ENCODE measurements around the gene CANX. TPM values are rescaled to one million over a fixed set of nuclear protein-coding genes. Genes with fewer than 3 reads are reported as not detected.
"Not testable (repeated sequence)": the region's sequence is repeated elsewhere in the genome, so short reads cannot be mapped to it uniquely, and the experiment has no call there.

The CANX gene
- 518 and 538 TPM in 2 replicates for total RNA-seq (2021)
- long read RNA-seq, full-length matches to known transcripts: 1,727 of 2,075 reads
- long read RNA-seq, partial matches to known transcripts: 226 of 2,075 reads
- long read RNA-seq, other reads (novel, unspliced or antisense): 122 of 2,075 reads

GRCh38 chr5:179698935-179699615, at the start of gene CANX:
Gene CANX (plus strand): TSS chr5:179698967. CDS start chr5:179705682, 6,715 bp downstream.
- no peaks in the 10 kb centered on the region for H3K79me1 ChIP-seq (ENCODE audit: insufficient read depth, low read depth, low read length, poor library complexity, severe bottlenecking)
- H2AFZ ChIP-seq (ENCODE audit: low read length): no peak within 1 kb of the TSS
- peak within 1 kb of the TSS; percentile 90 for H3K27ac ChIP-seq (ENCODE audit: insufficient read length, low read depth, low read length)
- H3K56ac ChIP-seq (ENCODE audit: insufficient read length, low read depth, low read length): no peak within 1 kb of the TSS
- peaks cover 7% of the 10 kb centered on the region; the same call in 1 of the 2 replicates for H3K4me1 ChIP-seq (ENCODE audit: insufficient read depth, low read length)
- H3K23me2 ChIP-seq (ENCODE audit: insufficient read length, low read depth, low read length, poor library complexity, severe bottlenecking): peaks cover 7% of the 10 kb centered on the region
- peak within 1 kb of the TSS; percentile 93 for H4K91ac ChIP-seq (ENCODE audit: insufficient read length, low read depth, low read length)
- Mint-ChIP-seq H3K9me3 (peaks cover 0 to 6% of the 10 kb centered on the region in 2 experiments; a peak in 3 of 5 replicates), H3K4me3 (peak within 1 kb of the TSS; percentile 92 to 99), H3K27me3 (ENCODE audit: low read depth) (no peaks in the 10 kb centered on the region), H3K27ac (peak within 1 kb of the TSS; percentile 97 to 100 (median 99)), H3K4me1 (peaks cover 26 to 35% of the 10 kb centered on the region in 2 experiments), H3K36me3 (ENCODE audit: insufficient read depth in 1 of 3, low read depth in 3 of 3) (peaks cover 32 to 42% (median 33%) of the 10 kb centered on the region in 3 experiments)
- H3K9ac ChIP-seq (ENCODE audit: extremely low read depth, insufficient read length, low read length): peak within 1 kb of the TSS; percentile 98
- peak within 1 kb of the TSS; percentile 98 for H3K14ac ChIP-seq (ENCODE audit: insufficient read depth, low read length)
- no peak within 1 kb of the TSS for H2BK15ac ChIP-seq (ENCODE audit: low read depth, low read length)
- H2AK5ac ChIP-seq (ENCODE audit: insufficient read length, low read length): no peak within 1 kb of the TSS
- TF ChIP-seq CTCF (conservative IDR thresholded peaks at IDR 0.05): no peak
- no peaks in the 10 kb centered on the region for H3K9me3 ChIP-seq (ENCODE audit: control insufficient read depth, low read depth, low read length)
- H3T11ph ChIP-seq (ENCODE audit: low read length): no peak within 1 kb of the TSS
- H3K18ac ChIP-seq (ENCODE audit: insufficient read length, low read depth, low read length): peak within 1 kb of the TSS; percentile 99
- no peak for DNase-seq
- no peaks in the 10 kb centered on the region for H4K20me1 ChIP-seq (ENCODE audit: control insufficient read depth, insufficient read depth, insufficient read length)
- H3K23ac ChIP-seq (ENCODE audit: insufficient read length, low read depth, low read length): no peak within 1 kb of the TSS
- no CpG with 5 or more reads among the region's 58 CpGs for WGBS (ENCODE audit: extremely low coverage, insufficient read length, low lambda C conversion rate)
- H3K79me2 ChIP-seq (ENCODE audit: insufficient read depth, low read length): peaks cover 39% of the 10 kb centered on the region
- peak within 1 kb of the TSS; percentile 87 for H3K4me2 ChIP-seq (ENCODE audit: insufficient read depth, insufficient read length, low read length)
- H2BK12ac ChIP-seq (ENCODE audit: insufficient read length, low read depth, low read length): no peak within 1 kb of the TSS
- H2BK5ac ChIP-seq (ENCODE audit: insufficient read length, low read length): peak within 1 kb of the TSS; percentile 36
- H4K8ac ChIP-seq (replicated peaks; ENCODE audit: insufficient read length, low read depth, low read length): no peak within 1 kb of the TSS
- H2BK120ac ChIP-seq (ENCODE audit: low read depth, low read length, poor library complexity, severe bottlenecking): peak within 1 kb of the TSS; percentile 91
- no peak within 1 kb of the TSS for H4K5ac ChIP-seq (ENCODE audit: insufficient read length, low read depth, low read length)
- H3K27me3 ChIP-seq (ENCODE audit: insufficient read depth, low read length): no peaks in the 10 kb centered on the region
- H2BK20ac ChIP-seq (ENCODE audit: low read depth, low read length, poor library complexity, severe bottlenecking): no peak within 1 kb of the TSS
- H3K4ac ChIP-seq (ENCODE audit: low read depth, low read length): peak within 1 kb of the TSS; percentile 32

- H2BK5ac ChIP-seq (ENCODE audit: insufficient read length, low read length); H3K79me2 ChIP-seq (ENCODE audit: insufficient read depth, low read length); H3K9me3 ChIP-seq (ENCODE audit: control insufficient read depth, low read depth, low read length); H3K27ac Mint-ChIP-seq; H3K9ac ChIP-seq (ENCODE audit: extremely low read depth, insufficient read length, low read length); H2AFZ ChIP-seq (ENCODE audit: low read length); H2BK120ac ChIP-seq (ENCODE audit: low read depth, low read length, poor library complexity, severe bottlenecking); H4K91ac ChIP-seq (ENCODE audit: insufficient read length, low read depth, low read length); H3K27ac ChIP-seq (ENCODE audit: insufficient read length, low read depth, low read length); H3K79me1 ChIP-seq (ENCODE audit: insufficient read depth, low read depth, low read length, poor library complexity, severe bottlenecking); H4K20me1 ChIP-seq (ENCODE audit: control insufficient read depth, insufficient read depth, insufficient read length); H2BK12ac ChIP-seq (ENCODE audit: insufficient read length, low read depth, low read length); H3K27me3 ChIP-seq (ENCODE audit: insufficient read depth, low read length); H2AK5ac ChIP-seq (ENCODE audit: insufficient read length, low read length); H4K5ac ChIP-seq (ENCODE audit: insufficient read length, low read depth, low read length); H3K56ac ChIP-seq (ENCODE audit: insufficient read length, low read depth, low read length); H3T11ph ChIP-seq (ENCODE audit: low read length); H3K4ac ChIP-seq (ENCODE audit: low read depth, low read length); H3K4me1 ChIP-seq (ENCODE audit: insufficient read depth, low read length); H3K14ac ChIP-seq (ENCODE audit: insufficient read depth, low read length); H3K23ac ChIP-seq (ENCODE audit: insufficient read length, low read depth, low read length); H3K9me3 Mint-ChIP-seq; H3K4me2 ChIP-seq (ENCODE audit: insufficient read depth, insufficient read length, low read length); H3K36me3 Mint-ChIP-seq (ENCODE audit: insufficient read depth in 1 of 3, low read depth in 3 of 3); H4K8ac ChIP-seq (replicated peaks; ENCODE audit: insufficient read length, low read depth, low read length); H3K4me3 Mint-ChIP-seq; H3K18ac ChIP-seq (ENCODE audit: insufficient read length, low read depth, low read length); DNase-seq; H2BK15ac ChIP-seq (ENCODE audit: low read depth, low read length); H3K4me1 Mint-ChIP-seq; H2BK20ac ChIP-seq (ENCODE audit: low read depth, low read length, poor library complexity, severe bottlenecking); H3K23me2 ChIP-seq (ENCODE audit: insufficient read length, low read depth, low read length, poor library complexity, severe bottlenecking): not testable (repeated sequence)
- H3K27me3 Mint-ChIP-seq (ENCODE audit: low read depth): peaks cover 15% of the 10 kb centered on the region
- no CpG with 5 or more reads among the region's 10 CpGs for WGBS (ENCODE audit: extremely low coverage, insufficient read length, low lambda C conversion rate)
Measured at GRCh38 chr5:179649166-179649703, 49.5 kb upstream of the CANX start.
